Spleen (tissue), 11 donors: ENCODE results near the gene FAM120A. TPM values are rescaled to one million over a fixed set of nuclear protein-coding genes. Genes with fewer than 3 reads are reported as not detected.

Source experiments
- DNase-seq: peaks from one replicate; pipeline ENCODE4 v3.0.0-alpha.2; 2020
- H3K27ac ChIP-seq, 8 donors: fragments of 200-600 bp; sonication (generic) in 7 of 8; 1 replicate in 4 of 8; 2 replicates in 4 of 8; pipeline versions ENCODE4 v1.5.0 to v1.8.0; 2016 to 2021; ENCODE audit warnings: inconsistent platforms in 4 of 8, mild to moderate bottlenecking in 4 of 8, moderate library complexity in 1 of 8
- H3K27me3 ChIP-seq, 7 donors: fragments of 200-600 bp; sonication (generic) in 6 of 7; replicated peaks in 1 of 7; 1 replicate in 4 of 7; 2 replicates in 3 of 7; pipeline versions ENCODE4 v1.5.0 to v1.8.0; 2016 to 2021; ENCODE audit warnings: inconsistent platforms in 3 of 7, mild to moderate bottlenecking in 1 of 7
- H3K36me3 ChIP-seq, 6 donors: fragments of 200-600 bp; sonication (generic) in 5 of 6; 1 replicate in 4 of 6; 2 replicates in 2 of 6; pipeline versions ENCODE4 v1.5.0 to v1.8.0; 2016 to 2021; ENCODE audit warnings: inconsistent platforms in 2 of 6
- H3K4me1 ChIP-seq, 6 donors: fragments of 200-600 bp; sonication (generic) in 5 of 6; 1 replicate in 3 of 6; 2 replicates in 3 of 6; pipeline versions ENCODE4 v1.5.0 to v1.8.0; 2016 to 2021; ENCODE audit warnings: inconsistent platforms in 3 of 6
- H3K4me3 ChIP-seq, 8 donors: fragments of 200-600 bp; sonication (generic) in 7 of 8; 1 replicate in 4 of 8; 2 replicates in 4 of 8; pipeline versions ENCODE4 v1.5.0 to v1.8.0; 2016 to 2021; ENCODE audit warnings: inconsistent platforms in 4 of 8, mild to moderate bottlenecking in 4 of 8, moderate library complexity in 2 of 8
- H3K9me3 ChIP-seq, 8 donors: fragments of 200-600 bp; sonication (generic) in 7 of 8; 1 replicate in 4 of 8; 2 replicates in 4 of 8; pipeline versions ENCODE4 v1.5.0 to v1.8.0; 2016 to 2021; ENCODE audit warnings: inconsistent platforms in 4 of 8
- POLR2A ChIP-seq, 3 donors: fragments of 450-650 bp; IDR thresholded peaks; one replicate each; pipeline ENCODE4 v1.5.1; 2017; ENCODE audit warnings: antibody characterized with exemption in 3 of 3, mild to moderate bottlenecking in 1 of 3
- POLR2AphosphoS5 ChIP-seq, 3 donors: sonication (generic); formaldehyde crosslinking; IDR thresholded peaks; one replicate each; pipeline ENCODE4 v1.5.1; 2017; ENCODE audit warnings: antibody characterized with exemption in 3 of 3
- WGBS, 5 donors: extraction: QIAGEN DNeasy Blood & Tissue Kit in 3 of 5; methylation state at CpG; one replicate each; pipeline versions ENCODE4 v1.1.5 to v1.1.7; 2013 to 2018; 5-methylcytosine and 5-hydroxymethylcytosine counted together
- intact Hi-C: fragments of 100-400 bp; cut with DNase I; formaldehyde crosslinking; loops from one replicate; pipeline ENCODE4 v1.15.0; 2023; ENCODE audit warnings: low total_unique reads
- polyA plus RNA-seq, 3 donors: library from polyadenylated mRNA; stranded (reverse); fragments of 200-250 nt; gene quantifications; one replicate each; pipeline ENCODE4 v1.2.1, GENCODE V29; 2013
- total RNA-seq, 7 donors: library from RNA; depleted of rRNA in 3 of 7; stranded (reverse); fragments of >200 nt in 3 of 7; fragmentation: NEBNext Ultra II Directional in 4 of 7; extraction: Animal tissue kit (Norgen Biotek cat#: 25700) in 4 of 7; gene quantifications; one replicate each; pipeline versions ENCODE4 v1.1.0 to v1.2.1, GENCODE V29; 2016 to 2021
- TF ChIP-seq, protein P1 (sequence below), 11 experiments: fragments of 200-600 bp in 7 of 11; fragments of 450-650 bp in 4 of 11; sonication (generic) in 4 of 11; IDR thresholded peaks in 8 of 11; conservative IDR thresholded peaks in 3 of 11; 1 replicate in 7 of 11; 2 replicates in 4 of 11; pipeline versions ENCODE4 v1.4.0 to v1.8.0; 2016 to 2021; ENCODE audit warnings: antibody characterized with exemption in 11 of 11, inconsistent platforms in 4 of 11, mild to moderate bottlenecking in 1 of 11
- donor health status: healthy with polysubstance abuse.
- donor health status: DM: no; HTN: no; CAD: no; lungs with moderate emphysema.
- donor health status: DM: no; HTN: no; CAD: no.
- donor health status: Bipolar disorder and iron deficiency.
- donor health status: healthy.
- donor health status: DM: no; HTN: no; CAD: no.
- donor health status: DM: yes; HTN: yes; CAD: no.

FAM120A gene
- total and polyA plus RNA-seq, 10 donors = 33.0 to 116 (median 102) TPM

- 80 to 95% (median 88%) methylated on average over 3 of the region's 3 CpGs for WGBS, 5 donors
- DNase-seq = no peak
- Histone ChIP-seq H3K4me1 (peaks cover under 1 to 66% (median 15%) of the 10 kb centered on the region in 6 donors), H3K27me3 (no peaks in the 10 kb centered on the region), H3K4me3 (no peak overlapping the region), H3K9me3 (no peaks in the 10 kb centered on the region), H3K27ac (no peak overlapping the region), H3K36me3 (peaks cover 0 to 84% (median 21%) of the 10 kb centered on the region in 6 donors)
- TF ChIP-seq, protein P1, sequence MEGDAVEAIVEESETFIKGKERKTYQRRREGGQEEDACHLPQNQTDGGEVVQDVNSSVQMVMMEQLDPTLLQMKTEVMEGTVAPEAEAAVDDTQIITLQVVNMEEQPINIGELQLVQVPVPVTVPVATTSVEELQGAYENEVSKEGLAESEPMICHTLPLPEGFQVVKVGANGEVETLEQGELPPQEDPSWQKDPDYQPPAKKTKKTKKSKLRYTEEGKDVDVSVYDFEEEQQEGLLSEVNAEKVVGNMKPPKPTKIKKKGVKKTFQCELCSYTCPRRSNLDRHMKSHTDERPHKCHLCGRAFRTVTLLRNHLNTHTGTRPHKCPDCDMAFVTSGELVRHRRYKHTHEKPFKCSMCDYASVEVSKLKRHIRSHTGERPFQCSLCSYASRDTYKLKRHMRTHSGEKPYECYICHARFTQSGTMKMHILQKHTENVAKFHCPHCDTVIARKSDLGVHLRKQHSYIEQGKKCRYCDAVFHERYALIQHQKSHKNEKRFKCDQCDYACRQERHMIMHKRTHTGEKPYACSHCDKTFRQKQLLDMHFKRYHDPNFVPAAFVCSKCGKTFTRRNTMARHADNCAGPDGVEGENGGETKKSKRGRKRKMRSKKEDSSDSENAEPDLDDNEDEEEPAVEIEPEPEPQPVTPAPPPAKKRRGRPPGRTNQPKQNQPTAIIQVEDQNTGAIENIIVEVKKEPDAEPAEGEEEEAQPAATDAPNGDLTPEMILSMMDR (IDR thresholded peaks at IDR 0.05 in 8 of 11, conservative IDR thresholded peaks at IDR 0.05 in 3 of 11) = no peak
- TF ChIP-seq POLR2A (IDR thresholded peaks at IDR 0.05) (no peak), POLR2AphosphoS5 (IDR thresholded peaks at IDR 0.05) (no peak)
- intact Hi-C loops = no loop called here
Measured at GRCh38 chr9:93475108-93475507, 23.6 kb downstream of the FAM120A start.

DNA sequence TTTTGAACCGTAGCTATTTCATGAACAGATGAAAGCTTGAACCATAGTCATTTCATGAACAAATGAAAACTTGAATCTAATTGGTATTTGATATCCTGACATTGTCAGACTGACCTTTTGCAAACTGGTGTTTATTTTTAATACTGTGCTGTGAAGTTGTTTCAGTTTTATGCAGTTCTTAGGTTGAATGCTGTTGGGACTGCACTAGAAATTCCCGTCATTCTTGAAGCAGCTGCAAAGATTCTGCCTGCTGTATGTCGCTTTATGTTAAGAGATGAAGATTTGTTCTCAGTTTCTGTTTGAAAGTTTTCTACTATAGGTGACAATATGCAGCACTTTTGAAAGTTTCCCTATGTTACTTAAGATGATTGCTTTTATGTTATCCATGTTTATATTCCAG, 24.4 kb downstream of the FAM120A start:
- H3K36me3 ChIP-seq = peaks cover 0 to 91% (median 21%) of the 10 kb centered on the region in 6 donors
- H3K4me1 ChIP-seq = peaks cover 0 to 66% (median 14%) of the 10 kb centered on the region in 6 donors
- H3K27me3 ChIP-seq = no peaks in the 10 kb centered on the region
- no peak overlapping the region for H3K4me3 ChIP-seq
- TF ChIP-seq POLR2A (IDR thresholded peaks at IDR 0.05) (no peak), POLR2AphosphoS5 (IDR thresholded peaks at IDR 0.05) (no peak)
- TF ChIP-seq, protein P1 (IDR thresholded peaks at IDR 0.05 in 8 of 11, conservative IDR thresholded peaks at IDR 0.05 in 3 of 11) = no peak
- intact Hi-C loops = no loop called here
- no peak overlapping the region for H3K27ac ChIP-seq
- H3K9me3 ChIP-seq = no peaks in the 10 kb centered on the region
- DNase-seq = no peak
- WGBS, 5 donors = 66 to 83% (median 73%) methylated on average over 3 of the region's 3 CpGs

DNA sequence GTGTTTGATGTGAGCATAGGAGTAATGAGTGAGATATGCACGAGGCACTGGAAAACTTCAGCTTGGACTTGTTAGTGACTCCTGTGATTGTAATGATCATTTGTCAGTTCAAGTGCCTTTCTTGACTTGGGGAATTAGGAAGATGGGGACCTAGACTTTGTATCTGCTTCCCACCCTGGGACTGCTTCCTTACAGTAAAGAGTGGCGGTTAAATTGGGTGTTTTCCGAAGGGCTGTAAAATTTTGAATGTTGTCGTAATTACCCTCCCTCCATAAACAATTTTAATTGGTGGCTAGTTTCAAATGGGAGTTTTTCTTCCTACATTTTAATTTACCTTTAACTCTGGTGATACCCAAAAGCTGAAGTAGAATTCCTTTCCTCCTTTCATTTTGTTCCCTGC, 25.4 kb downstream of the FAM120A start:
- TF ChIP-seq, protein P1 (IDR thresholded peaks at IDR 0.05 in 8 of 11, conservative IDR thresholded peaks at IDR 0.05 in 3 of 11) = no peak
- no peak for TF ChIP-seq POLR2AphosphoS5 (IDR thresholded peaks at IDR 0.05)
- no peak for TF ChIP-seq POLR2A (IDR thresholded peaks at IDR 0.05)
- intact Hi-C loops = no loop called here
- Histone ChIP-seq H3K4me3 (no peak overlapping the region), H3K27ac (no peak overlapping the region), H3K27me3 (no peaks in the 10 kb centered on the region), H3K36me3 (peaks cover 0 to 89% (median 18%) of the 10 kb centered on the region in 6 donors), H3K9me3 (no peaks in the 10 kb centered on the region), H3K4me1 (peaks cover 0 to 58% (median 11%) of the 10 kb centered on the region in 6 donors)
- DNase-seq = no peak
- 91 to 93% (median 91%) methylated on average over 4 of the region's 4 CpGs for WGBS, 5 donors

GRCh38 chr9:93477397-93477796, 25.9 kb downstream of the FAM120A start:
- TF ChIP-seq, protein P1 (IDR thresholded peaks at IDR 0.05 in 8 of 11, conservative IDR thresholded peaks at IDR 0.05 in 3 of 11) = no peak
- TF ChIP-seq POLR2A (IDR thresholded peaks at IDR 0.05) (no peak), POLR2AphosphoS5 (IDR thresholded peaks at IDR 0.05) (no peak)
- peaks cover 0 to 88% (median 17%) of the 10 kb centered on the region in 6 donors for H3K36me3 ChIP-seq
- no peak overlapping the region for H3K27ac ChIP-seq

More at GRCh38 chr9:93477397-93477796, 25.9 kb downstream of the FAM120A start:
- DNase-seq = no peak
- Histone ChIP-seq H3K4me3 (no peak overlapping the region), H3K4me1 (peaks cover 0 to 57% (median 11%) of the 10 kb centered on the region in 6 donors), H3K27me3 (no peaks in the 10 kb centered on the region), H3K9me3 (no peaks in the 10 kb centered on the region)
- 89 to 99% (median 90%) methylated on average over 2 of the region's 2 CpGs for WGBS, 5 donors
- intact Hi-C loops = no loop called here
